OCI-LY7 (cell line): ENCODE results near the gene MED27. TPM values are rescaled to one million over a fixed set of nuclear protein-coding genes. Genes with fewer than 3 reads are reported as not detected.

Source experiments
- BruUV-seq: library from RNA; stranded (reverse); fragments of 400-500 nt; replicated peaks from 2 replicates; lab custom pipeline; 2021; lab: Mats Ljungman, UMichigan
- CTCF ChIA-PET: fragments of 300-600 bp; sonication (Branson Sonifier 250); formaldehyde crosslinking; loops from one replicate; lab custom pipeline; 2022; ENCODE audit warnings: antibody characterized with exemption; ENCODE audit not compliant: unreplicated experiment; lab: Charles Lee
- POLR2A ChIA-PET: fragments of 300-600 bp; sonication (Branson Sonifier 250); formaldehyde crosslinking; loops from one replicate; lab custom pipeline; 2022; ENCODE audit warnings: antibody characterized with exemption; lab: Charles Lee
- DNase-seq: peaks from one replicate; pipeline ENCODE4 v3.0.0-alpha.2; 2015; ENCODE audit warnings: low spot score
- H2AFZ ChIP-seq: fragments of 200-600 bp; sonication (generic), shearing (Covaris generic); 2 replicates; pipeline ENCODE4 v1.6.1; 2014; ENCODE audit warnings: mild to moderate bottlenecking, antibody characterized with exemption, low read length, moderate library complexity
- H3K27ac ChIP-seq: fragments of 200-600 bp; sonication (generic); 2 replicates; pipeline ENCODE4 v1.5.1; 2014; ENCODE audit warnings: mixed run types, low read depth, mild to moderate bottlenecking, moderate library complexity, low read length, inconsistent platforms; ENCODE audit not compliant: poor library complexity, severe bottlenecking
- H3K36me3 ChIP-seq: fragments of 200-600 bp; sonication (generic); 2 replicates; pipeline ENCODE4 v1.6.1; 2014; ENCODE audit warnings: mild to moderate bottlenecking, antibody characterized with exemption, low read length, moderate library complexity, mixed read lengths; ENCODE audit not compliant: insufficient read depth
- H3K4me1 ChIP-seq: fragments of 200-600 bp; sonication (generic); 2 replicates; pipeline ENCODE4 v1.5.1; 2014; ENCODE audit warnings: mild to moderate bottlenecking, low read length; ENCODE audit not compliant: insufficient read depth, poor library complexity, severe bottlenecking
- H3K4me2 ChIP-seq: fragments of 200-600 bp; sonication (generic); 2 replicates; pipeline ENCODE4 v1.6.1; 2014; ENCODE audit warnings: mild to moderate bottlenecking, low read length
- H3K4me3 ChIP-seq: fragments of 200-600 bp; sonication (generic); 2 replicates; pipeline ENCODE4 v1.5.1; 2014; ENCODE audit warnings: mild to moderate bottlenecking, low read depth, low read length; ENCODE audit not compliant: poor library complexity, severe bottlenecking
- H3K79me2 ChIP-seq: fragments of 200-600 bp; sonication (generic); 2 replicates; pipeline ENCODE4 v1.6.1; 2016; ENCODE audit warnings: low read depth, mild to moderate bottlenecking, low read length, moderate library complexity, mixed read lengths; ENCODE audit not compliant: insufficient read depth
- H3K9me2 ChIP-seq: fragments of 200-600 bp; sonication (generic); 2 replicates; pipeline ENCODE4 v1.6.1; 2016; ENCODE audit warnings: mild to moderate bottlenecking, low read length, mixed read lengths; ENCODE audit not compliant: insufficient read depth
- H3K9me3 ChIP-seq: fragments of 200-600 bp; sonication (generic); 2 replicates; pipeline ENCODE4 v1.6.1; 2014; ENCODE audit warnings: mild to moderate bottlenecking, mixed run types, low read length, mixed read lengths
- H4K20me1 ChIP-seq: fragments of 200-600 bp; sonication (generic); 2 replicates; pipeline ENCODE4 v1.6.1; 2014; ENCODE audit warnings: mild to moderate bottlenecking, antibody characterized with exemption, low read length, moderate library complexity, mixed read lengths; ENCODE audit not compliant: insufficient read depth
- CTCF ChIP-seq: fragments of 200-600 bp; sonication (generic); conservative IDR thresholded peaks from 2 replicates; pipeline ENCODE4 v1.5.1; 2014; ENCODE audit warnings: mild to moderate bottlenecking, antibody characterized with exemption, low read length, moderate library complexity, mixed read lengths
- EZH2phosphoT487 ChIP-seq: fragments of 200-600 bp; sonication (generic); IDR thresholded peaks from 2 replicates; pipeline ENCODE4 v1.6.1; 2018; ENCODE audit warnings: low read depth, borderline replicate concordance, mild to moderate bottlenecking, mixed run types, antibody characterized with exemption, low read length, moderate library complexity, mixed read lengths
- intact Hi-C: fragments of 100-400 bp; cut with micrococcal nuclease; formaldehyde crosslinking; loops from one replicate; pipeline ENCODE4 v1.10.0; 2022; ENCODE audit not compliant: unreplicated experiment
- total RNA-seq, 2 experiments: library from RNA; depleted of rRNA in 1 of 2; stranded (reverse); fragments of >200 nt in 1 of 2; shearing (Covaris generic) in 1 of 2; gene quantifications; 2 replicates each; pipeline ENCODE4 v1.2.3, GENCODE V29; 2014 to 2022

Gene MED27
- total RNA-seq, 2 experiments from 2014 or later = 23.1 to 32.6 TPM

DNA sequence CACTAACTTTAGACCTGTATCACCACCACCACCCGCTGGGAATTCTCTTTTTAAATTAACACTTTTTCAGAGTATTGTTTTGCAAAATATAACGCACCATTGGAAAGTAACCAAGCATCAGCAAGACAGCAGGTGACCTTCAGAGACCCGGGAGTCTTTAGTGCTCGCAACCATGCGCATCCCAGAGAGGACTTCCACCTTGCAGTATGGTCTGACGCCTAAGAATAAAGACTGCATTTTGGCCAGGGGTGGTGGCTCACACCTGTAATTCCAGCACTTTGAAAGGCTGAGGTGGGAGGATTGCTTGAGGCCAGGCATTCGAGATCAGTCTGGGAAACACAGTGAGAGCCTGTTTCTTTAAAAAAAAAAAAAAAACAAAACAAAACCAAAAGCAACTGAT is 113.8 kb downstream of the MED27 start:
- no peak overlapping the region for H3K27ac ChIP-seq
- intact Hi-C loops = no loop called here
- H2AFZ ChIP-seq = no peak overlapping the region
- H3K4me1 ChIP-seq = no peaks in the 10 kb centered on the region
- TF ChIP-seq CTCF (no peak), EZH2phosphoT487 (no peak)
- POLR2A ChIA-PET = no interaction called here
- no peaks in the 10 kb centered on the region for H4K20me1 ChIP-seq
- H3K9me2 ChIP-seq = no peaks in the 10 kb centered on the region
- no peak overlapping the region for H3K4me3 ChIP-seq
- no peaks in the 10 kb centered on the region for H3K9me3 ChIP-seq
- BruUV-seq = no TSS peak
- no peaks in the 10 kb centered on the region for H3K79me2 ChIP-seq
- no peaks in the 10 kb centered on the region for H3K36me3 ChIP-seq
- DNase-seq = no peak
- no peak overlapping the region for H3K4me2 ChIP-seq
- CTCF ChIA-PET = no interaction called here

GRCh38 chr9:131965103-131965502 is 114.6 kb downstream of the MED27 start:
- POLR2A ChIA-PET = no interaction called here
- Histone ChIP-seq H3K4me3 (no peak overlapping the region), H4K20me1 (no peaks in the 10 kb centered on the region), H3K36me3 (no peaks in the 10 kb centered on the region), H3K79me2 (no peaks in the 10 kb centered on the region), H3K27ac (no peak overlapping the region), H3K9me3 (no peaks in the 10 kb centered on the region), H2AFZ (no peak overlapping the region), H3K4me2 (no peak overlapping the region), H3K4me1 (no peaks in the 10 kb centered on the region), H3K9me2 (no peaks in the 10 kb centered on the region)
- CTCF ChIA-PET = no interaction called here
- TF ChIP-seq CTCF (no peak), EZH2phosphoT487 (no peak)
- DNase-seq = no peak
- intact Hi-C loops = no loop called here
- no TSS peak for BruUV-seq

- H3K4me3 ChIP-seq = no peak overlapping the region
- no peaks in the 10 kb centered on the region for H3K9me2 ChIP-seq
- H3K36me3 ChIP-seq = no peaks in the 10 kb centered on the region
- no peaks in the 10 kb centered on the region for H4K20me1 ChIP-seq
- no peaks in the 10 kb centered on the region for H3K79me2 ChIP-seq
- H2AFZ ChIP-seq = no peak overlapping the region
- H3K4me2 ChIP-seq = no peak overlapping the region
- H3K27ac ChIP-seq = no peak overlapping the region
- BruUV-seq = no TSS peak
- no peaks in the 10 kb centered on the region for H3K9me3 ChIP-seq
- ChIA-PET CTCF (no interaction called here), POLR2A (no interaction called here)
- no peak for DNase-seq
- TF ChIP-seq EZH2phosphoT487 (no peak), CTCF (no peak)
- no peaks in the 10 kb centered on the region for H3K4me1 ChIP-seq
- intact Hi-C loops = no loop called here
Measured at GRCh38 chr9:131963072-131964030, 116.3 kb downstream of the MED27 start.
